Measurements from ENCODE around the gene TLR10.

The TLR10 gene

DNA sequence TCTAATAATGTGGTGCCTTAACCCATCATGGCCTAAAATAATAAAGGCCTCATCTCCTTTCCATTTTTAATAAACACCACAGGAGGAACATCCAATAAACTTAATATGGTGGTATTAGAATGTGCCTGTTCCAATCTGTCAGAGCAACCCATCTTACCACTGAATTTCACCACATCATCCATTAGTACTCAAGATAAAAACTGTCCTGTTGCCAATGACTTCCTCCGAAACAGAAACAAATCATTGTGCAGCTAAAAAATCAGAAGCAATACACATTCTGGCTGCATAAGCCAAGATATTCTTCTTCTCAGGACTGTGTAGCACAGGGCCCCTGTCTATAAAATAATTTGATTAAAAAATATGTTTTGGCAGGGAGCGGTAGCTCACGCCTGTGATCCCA lies 18.5 kb downstream of the TLR10 start:
- DNase-seq: no peak

- no peak for DNase-seq
These were observed 20.2 kb downstream of the TLR10 start for GRCh38 chr4:38762560-38762959.

DNA sequence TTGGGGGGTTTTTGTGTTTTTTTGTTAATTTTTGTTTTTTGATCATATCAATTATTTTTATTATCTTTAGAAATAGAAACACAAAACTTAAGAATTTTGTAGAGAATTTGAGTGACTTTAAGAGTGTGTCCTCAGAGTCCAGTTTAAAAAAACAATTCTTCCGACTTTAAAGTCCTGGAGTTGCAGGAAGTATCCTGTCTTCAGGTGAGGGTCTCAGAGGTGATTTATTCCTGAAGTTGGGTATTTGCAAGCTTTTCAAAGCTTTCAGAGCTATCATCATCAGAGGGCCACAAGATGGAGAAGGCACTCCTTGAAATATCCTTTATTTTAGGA lies 23.0 kb downstream of the TLR10 start:
- no peak for DNase-seq

- DNase-seq: peak; percentile 47
These were observed 23.5 kb downstream of the TLR10 start for GRCh38 chr4:38759113-38759789.

- DNase-seq: no peak
These were observed 24.7 kb downstream of the TLR10 start for GRCh38 chr4:38757945-38758600.

GRCh38 chr4:38752941-38753806 lies 29.6 kb downstream of the TLR10 start:
- peak; percentile 84 for DNase-seq

GRCh38 chr4:38752372-38752940 lies 30.3 kb downstream of the TLR10 start:
- DNase-seq: no peak

DNA sequence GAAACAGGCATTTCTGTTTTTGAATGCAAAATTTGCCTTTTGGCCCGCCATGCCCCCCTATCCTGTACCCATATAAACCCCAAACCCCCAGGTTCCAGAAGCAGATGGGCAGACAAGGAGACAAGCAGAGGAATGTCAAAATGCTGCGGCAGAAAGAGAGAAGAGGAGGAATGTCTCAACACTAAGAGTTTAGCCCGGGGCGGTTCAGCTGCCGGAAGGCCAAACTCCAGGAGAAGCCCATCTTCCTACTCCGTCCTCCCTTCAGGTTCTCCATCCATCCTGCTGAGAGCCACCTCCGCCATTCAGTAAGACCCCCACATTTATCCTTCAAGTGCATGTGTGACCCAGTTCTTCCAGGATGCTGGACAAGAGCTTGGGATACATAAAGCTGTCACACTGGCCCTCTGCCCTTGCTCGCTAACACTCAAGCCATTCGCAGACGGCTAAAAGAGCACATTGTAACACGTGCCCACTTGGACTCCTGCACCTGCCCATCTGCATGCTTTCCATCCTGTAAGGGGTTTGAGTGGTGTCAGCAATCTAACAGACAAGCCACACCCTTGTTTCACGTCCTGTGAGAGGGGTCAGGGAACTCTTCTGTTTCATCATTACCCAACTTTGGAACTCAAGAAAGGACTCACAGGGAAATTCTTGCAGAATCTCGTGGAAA lies 31.3 kb downstream of the TLR10 start:
- DNase-seq: no peak

DNA sequence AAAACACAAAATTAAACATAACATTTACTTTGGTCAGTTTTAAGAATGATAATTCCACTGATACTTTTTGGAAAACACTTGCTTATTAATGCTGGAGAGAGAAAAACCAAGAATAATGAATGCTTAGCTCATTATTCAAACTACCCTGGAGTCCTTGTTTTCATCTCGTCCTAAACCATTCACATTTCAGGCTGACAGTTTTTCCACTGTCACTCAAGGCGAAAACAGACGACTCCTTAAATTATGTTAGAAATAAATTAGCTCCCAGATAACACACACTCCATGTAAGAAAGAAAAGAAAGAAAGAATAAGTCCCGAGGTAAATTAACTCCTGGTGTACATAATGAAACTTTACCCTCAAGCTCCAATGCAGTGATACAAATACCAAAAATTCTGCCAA lies 33.5 kb downstream of the TLR10 start:
- DNase-seq: no peak

DNA sequence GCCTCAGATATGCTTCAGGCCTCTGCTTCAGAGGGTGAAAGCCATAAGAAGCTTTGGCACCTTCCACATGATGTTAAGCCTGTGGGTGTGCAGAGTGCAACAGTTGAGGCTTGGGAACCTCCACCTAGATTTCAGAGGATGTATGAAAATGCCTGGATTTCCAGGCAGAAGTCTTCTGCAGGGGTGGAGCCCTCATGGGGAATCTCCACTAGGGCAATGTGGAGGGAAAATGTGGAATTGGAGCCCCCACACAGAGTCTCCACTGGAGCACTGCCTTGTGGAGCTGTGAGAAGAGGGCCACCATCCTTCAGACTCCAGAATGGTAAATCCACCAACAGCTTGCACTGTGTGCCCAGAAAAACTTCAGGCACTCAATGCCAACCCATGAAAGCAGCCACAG lies 35.2 kb downstream of the TLR10 start:
- DNase-seq: no peak

DNA sequence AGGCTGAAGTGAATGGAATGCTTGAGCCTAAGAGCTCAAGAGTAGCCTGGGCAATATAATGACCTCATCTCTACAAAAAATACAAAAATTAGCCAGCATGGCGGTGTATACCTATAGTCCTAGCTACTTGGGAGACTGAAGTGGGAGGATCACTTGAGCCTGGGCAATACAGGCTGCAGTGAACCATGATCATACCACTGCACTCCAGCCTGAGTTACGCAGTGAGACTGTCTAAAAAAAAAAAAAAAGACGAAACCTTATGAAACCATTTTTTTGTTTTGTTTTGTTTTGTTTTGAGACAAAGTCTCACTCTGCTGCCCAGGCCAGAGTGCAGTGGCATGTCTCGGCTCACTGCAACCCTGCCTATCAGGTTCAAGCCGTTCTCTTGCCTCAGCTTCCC lies 36.9 kb downstream of the TLR10 start:
- no peak for DNase-seq

GRCh38 chr4:38743866-38744265 lies 38.9 kb downstream of the TLR10 start:
- DNase-seq: no peak

DNA sequence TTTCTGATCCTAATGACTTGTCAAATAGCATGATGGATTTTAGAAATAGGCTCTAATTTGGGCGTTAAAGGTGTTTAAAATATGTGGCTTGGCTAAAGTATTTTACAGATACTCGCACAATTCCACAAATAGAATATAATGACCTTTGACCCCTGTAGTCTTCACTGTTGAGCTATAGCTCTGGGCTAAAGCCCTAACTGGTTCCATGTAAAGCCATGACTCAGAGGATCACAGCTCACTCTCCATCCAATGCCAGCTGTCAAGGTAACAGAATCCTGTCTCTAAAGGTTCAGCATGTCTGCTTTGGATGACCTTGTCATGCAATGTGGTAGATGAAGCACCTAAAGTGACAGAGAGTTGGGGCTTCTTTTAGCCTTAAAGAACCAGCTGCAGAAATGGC lies 42.5 kb downstream of the TLR10 start:
- no peak for DNase-seq

GRCh38 chr4:38738940-38739803 lies 43.6 kb downstream of the TLR10 start:
- no peak for DNase-seq

DNA sequence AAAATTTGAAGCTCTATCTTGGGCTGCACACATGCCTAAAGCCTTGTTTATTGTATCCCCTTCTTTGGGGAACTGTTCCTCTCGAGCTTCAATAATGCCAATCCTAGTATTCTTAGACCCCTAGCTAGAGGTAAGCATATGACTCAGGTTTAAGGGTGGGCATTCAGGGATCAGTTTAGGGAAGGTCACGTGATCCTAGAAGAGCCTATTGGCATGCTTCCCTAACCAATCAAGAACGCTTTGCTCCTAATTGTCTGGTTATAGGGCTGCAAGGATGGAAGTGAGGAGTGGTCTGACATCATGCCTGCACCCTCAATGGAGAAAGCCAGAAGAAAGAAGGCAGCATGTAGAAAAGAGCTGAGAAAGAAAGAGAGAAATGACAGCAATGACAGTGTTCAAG lies 46.9 kb downstream of the TLR10 start:
- DNase-seq: no peak

GRCh38 chr4:38734911-38735310 lies 47.9 kb downstream of the TLR10 start:
- no peak for DNase-seq

DNA sequence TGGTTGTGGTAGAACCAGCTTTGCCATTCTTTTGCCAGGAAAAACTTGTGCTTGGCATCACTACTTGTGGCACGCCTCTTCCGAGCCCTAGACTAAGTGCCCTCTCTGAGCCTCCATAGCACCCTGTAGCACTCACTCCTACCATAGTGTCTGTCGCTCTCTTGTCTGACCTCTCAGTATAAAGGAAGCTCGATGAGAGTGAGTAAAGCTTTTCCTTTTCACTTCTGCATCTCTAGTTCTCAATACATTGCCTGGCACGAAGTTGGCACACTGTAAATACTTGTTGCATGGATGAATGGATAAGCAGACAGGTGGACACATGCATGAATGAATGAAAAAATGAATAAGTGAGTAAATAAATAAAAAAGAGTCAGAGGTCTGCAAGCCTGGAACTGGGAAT lies 48.3 kb downstream of the TLR10 start:
- DNase-seq: no peak

- no peak for DNase-seq
These were observed 49.1 kb downstream of the TLR10 start for GRCh38 chr4:38733663-38734062.

DNA sequence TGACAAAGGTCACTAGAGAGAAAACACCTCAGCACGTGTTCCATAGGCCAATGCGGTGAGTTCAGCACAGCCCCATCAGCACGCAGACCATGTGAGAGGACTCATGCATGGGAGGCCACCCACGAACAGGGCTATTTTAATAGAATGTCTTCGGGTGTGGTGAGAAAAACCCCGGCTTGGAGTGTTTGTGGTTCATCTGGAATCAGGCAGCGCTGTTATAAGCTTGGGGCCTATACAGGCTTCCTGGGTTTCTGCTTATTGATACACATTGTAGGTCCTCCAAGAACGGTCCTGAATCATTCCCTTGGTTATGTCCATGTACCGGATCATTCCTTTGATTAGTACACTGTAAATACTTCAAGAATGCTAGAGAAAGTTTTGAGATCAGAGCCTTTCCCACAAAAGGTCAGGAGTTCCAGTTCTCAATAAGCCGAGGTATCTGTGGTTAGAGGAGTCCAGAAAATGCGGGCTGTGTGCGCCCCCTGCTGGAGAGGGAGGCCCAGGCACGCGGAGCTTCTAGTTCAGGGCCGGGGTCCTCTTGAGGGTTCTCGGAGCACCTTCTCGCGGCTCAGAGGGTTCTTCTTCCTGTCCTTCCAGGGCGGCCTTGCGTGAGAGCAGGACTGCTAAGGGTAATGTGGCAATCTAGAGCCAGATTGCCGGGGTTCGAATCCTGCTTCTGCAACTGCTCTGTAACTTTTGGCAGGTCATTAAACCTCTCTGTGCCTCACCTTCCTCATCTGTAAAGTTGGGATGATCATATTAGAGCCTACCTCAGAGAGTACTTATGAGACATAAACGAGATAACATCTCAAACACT lies 51.8 kb downstream of the TLR10 start:
- DNase-seq: peak; percentile 63

DNA sequence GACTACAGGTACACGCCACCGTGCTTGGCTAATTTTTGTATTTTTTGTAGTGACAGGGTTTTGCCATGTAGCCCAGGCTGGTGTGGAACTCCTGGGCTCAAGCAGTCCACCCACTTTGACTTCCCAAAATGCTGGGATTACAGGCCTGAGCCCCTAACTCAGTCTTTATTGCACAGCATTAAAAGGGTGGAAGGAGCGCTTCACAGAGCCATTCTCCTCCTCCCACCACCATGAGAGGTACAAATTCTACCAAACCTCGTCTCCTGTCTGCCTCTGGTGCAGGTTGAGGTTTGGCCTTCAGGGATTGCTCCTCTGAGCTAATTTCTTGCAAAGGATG lies 52.3 kb downstream of the TLR10 start:
- DNase-seq: no peak

DNA sequence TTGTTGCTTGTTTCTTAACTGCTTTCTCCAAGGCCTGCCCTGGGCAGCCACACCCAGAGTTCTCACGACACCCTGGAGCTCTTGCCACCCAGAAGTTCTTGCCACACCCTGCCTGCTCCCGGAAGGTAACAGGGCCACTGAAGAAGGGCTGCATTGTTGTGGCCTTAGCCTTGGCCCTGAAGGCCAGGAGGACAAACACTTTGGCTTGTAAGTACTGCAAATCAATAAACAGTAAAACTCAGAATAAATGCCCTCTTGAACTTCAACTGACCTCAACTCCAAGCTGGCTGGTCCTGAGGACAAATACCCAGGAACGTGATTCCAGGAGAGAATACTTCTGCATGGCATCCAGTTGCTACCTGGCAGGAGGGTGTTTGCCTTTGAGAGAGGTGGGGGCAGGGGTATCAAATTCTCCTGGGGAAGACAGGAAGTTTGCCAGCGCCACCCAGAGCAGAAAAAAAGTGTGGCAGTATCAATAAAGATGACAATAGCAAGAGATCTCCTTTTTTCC lies 54.1 kb downstream of the TLR10 start:
- no peak for DNase-seq

Measured in right kidney (tissue), 1 donor.